ENCODE data around the gene SNX18.

GRCh38 chr5:54516051-54516655, 1.4 kb upstream of the SNX18 start:
- TF ChIP-seq CTCF (IDR thresholded peaks at IDR 0.05; ENCODE audit: insufficient read depth, low read depth, low read length), result no peak
- no peak for TF ChIP-seq EZH2 (IDR thresholded peaks at IDR 0.05; ENCODE audit: insufficient read depth, low read length)
